ENCODE measurements around the gene FGB.

DNA sequence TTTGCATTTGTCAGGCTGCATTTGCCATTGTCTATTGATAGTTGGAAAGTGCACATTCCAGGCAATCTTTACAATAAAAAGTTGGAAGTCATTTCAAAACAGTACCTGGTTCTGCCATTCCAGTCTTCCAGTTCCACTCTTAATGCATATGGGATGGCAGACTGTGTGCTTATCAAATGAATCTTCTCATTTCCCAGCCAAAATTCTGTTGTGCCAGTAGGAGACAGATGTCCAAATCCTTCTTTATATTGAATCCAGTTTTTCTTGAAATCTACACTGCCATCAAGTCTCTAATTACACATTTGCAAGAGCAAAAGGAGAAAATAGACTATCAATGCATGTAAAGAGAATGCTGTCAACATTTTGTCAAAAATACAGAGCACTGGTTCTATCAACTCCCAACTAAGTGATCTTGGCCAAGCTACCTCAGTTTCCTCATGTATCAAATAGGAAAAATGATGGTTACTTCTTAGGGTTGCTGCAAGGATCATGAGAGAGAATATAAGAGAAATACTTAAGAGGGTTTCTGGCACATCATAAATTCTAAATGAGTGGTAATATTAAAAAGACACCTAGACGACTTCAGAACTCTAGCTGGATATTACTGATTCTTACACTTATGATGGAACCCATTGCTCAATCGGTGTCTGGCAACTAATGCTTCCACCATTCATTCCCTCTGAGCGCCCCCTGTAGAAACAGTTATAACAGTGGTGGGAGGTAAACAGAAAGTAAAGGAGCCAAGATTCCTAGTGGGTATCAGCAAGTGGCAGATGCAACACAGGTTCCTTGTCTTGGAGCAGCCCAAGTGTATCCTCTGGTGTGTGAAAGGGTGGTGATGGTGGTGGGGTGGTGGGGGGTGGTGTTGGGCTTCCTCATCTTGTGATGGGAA lies 45.8 kb downstream of the FGB start:
- TF ChIP-seq CTCF (IDR thresholded peaks at IDR 0.05) (no peak), POLR2A (IDR thresholded peaks at IDR 0.05) (no peak)

All from Peyer's patch (tissue), 4 donors.